WTC11 (cell line): ENCODE data around the gene CLASP1.

Experiments used
- CREM ChIP-seq: sonication (generic); formaldehyde crosslinking; IDR thresholded peaks from 2 replicates; pipeline ENCODE4 v1.8.1; 2022; ENCODE audit warnings: mild to moderate bottlenecking, missing genetic modification reagents, moderate library complexity
- FOXK1 ChIP-seq: sonication (generic); formaldehyde crosslinking; IDR thresholded peaks from 2 replicates; pipeline ENCODE4 v1.8.0; 2022; ENCODE audit warnings: mild to moderate bottlenecking, moderate library complexity, missing genetic modification reagents
- FOXP1 ChIP-seq: sonication (generic); formaldehyde crosslinking; IDR thresholded peaks from 2 replicates; pipeline ENCODE4 v1.8.0; 2022; ENCODE audit warnings: missing genetic modification reagents, mild to moderate bottlenecking, moderate library complexity, borderline replicate concordance
- GABPB1 ChIP-seq: sonication (generic); formaldehyde crosslinking; IDR thresholded peaks from 2 replicates; pipeline ENCODE4 v1.8.1; 2023; ENCODE audit warnings: mild to moderate bottlenecking, missing genetic modification reagents
- MAX ChIP-seq: sonication (generic); formaldehyde crosslinking; IDR thresholded peaks from 2 replicates; pipeline ENCODE4 v1.8.0; 2022; ENCODE audit warnings: mild to moderate bottlenecking, missing genetic modification reagents
- MXD4 ChIP-seq: fragments of 250-450 bp; sonication (Bioruptor Pico); IDR thresholded peaks from 2 replicates; pipeline ENCODE4 v1.8.0; 2021; ENCODE audit warnings: mild to moderate bottlenecking, moderate library complexity, borderline replicate concordance
- ZNF121 ChIP-seq: sonication (generic); formaldehyde crosslinking; IDR thresholded peaks from 2 replicates; pipeline ENCODE4 v1.8.0; 2023; ENCODE audit warnings: missing genetic modification reagents
- ZNF219 ChIP-seq: sonication (generic); formaldehyde crosslinking; IDR thresholded peaks from 2 replicates; pipeline ENCODE4 v1.8.0; 2023; ENCODE audit warnings: missing genetic modification reagents, mild to moderate bottlenecking, borderline replicate concordance
- TF ChIP-seq, protein P1 (sequence below): fragments of 200-600 bp; IDR thresholded peaks from 2 replicates; pipeline ENCODE4 v1.8.0; 2022; ENCODE audit warnings: antibody characterized with exemption
- TF ChIP-seq, protein P2 (sequence below): sonication (generic); formaldehyde crosslinking; IDR thresholded peaks from 2 replicates; pipeline ENCODE4 v1.8.1; 2023; ENCODE audit warnings: mild to moderate bottlenecking, missing genetic modification reagents, borderline replicate concordance

- TF ChIP-seq MXD4, result no peak
- TF ChIP-seq GABPB1 (CRISPR knock-in tag), result no peak
- TF ChIP-seq ZNF219 (CRISPR knock-in tag), result no peak
- no peak for TF ChIP-seq CREM (CRISPR knock-in tag)
- TF ChIP-seq MAX (CRISPR knock-in tag), result no peak
- TF ChIP-seq, protein P1, sequence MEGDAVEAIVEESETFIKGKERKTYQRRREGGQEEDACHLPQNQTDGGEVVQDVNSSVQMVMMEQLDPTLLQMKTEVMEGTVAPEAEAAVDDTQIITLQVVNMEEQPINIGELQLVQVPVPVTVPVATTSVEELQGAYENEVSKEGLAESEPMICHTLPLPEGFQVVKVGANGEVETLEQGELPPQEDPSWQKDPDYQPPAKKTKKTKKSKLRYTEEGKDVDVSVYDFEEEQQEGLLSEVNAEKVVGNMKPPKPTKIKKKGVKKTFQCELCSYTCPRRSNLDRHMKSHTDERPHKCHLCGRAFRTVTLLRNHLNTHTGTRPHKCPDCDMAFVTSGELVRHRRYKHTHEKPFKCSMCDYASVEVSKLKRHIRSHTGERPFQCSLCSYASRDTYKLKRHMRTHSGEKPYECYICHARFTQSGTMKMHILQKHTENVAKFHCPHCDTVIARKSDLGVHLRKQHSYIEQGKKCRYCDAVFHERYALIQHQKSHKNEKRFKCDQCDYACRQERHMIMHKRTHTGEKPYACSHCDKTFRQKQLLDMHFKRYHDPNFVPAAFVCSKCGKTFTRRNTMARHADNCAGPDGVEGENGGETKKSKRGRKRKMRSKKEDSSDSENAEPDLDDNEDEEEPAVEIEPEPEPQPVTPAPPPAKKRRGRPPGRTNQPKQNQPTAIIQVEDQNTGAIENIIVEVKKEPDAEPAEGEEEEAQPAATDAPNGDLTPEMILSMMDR, result no peak
- TF ChIP-seq, protein P2, sequence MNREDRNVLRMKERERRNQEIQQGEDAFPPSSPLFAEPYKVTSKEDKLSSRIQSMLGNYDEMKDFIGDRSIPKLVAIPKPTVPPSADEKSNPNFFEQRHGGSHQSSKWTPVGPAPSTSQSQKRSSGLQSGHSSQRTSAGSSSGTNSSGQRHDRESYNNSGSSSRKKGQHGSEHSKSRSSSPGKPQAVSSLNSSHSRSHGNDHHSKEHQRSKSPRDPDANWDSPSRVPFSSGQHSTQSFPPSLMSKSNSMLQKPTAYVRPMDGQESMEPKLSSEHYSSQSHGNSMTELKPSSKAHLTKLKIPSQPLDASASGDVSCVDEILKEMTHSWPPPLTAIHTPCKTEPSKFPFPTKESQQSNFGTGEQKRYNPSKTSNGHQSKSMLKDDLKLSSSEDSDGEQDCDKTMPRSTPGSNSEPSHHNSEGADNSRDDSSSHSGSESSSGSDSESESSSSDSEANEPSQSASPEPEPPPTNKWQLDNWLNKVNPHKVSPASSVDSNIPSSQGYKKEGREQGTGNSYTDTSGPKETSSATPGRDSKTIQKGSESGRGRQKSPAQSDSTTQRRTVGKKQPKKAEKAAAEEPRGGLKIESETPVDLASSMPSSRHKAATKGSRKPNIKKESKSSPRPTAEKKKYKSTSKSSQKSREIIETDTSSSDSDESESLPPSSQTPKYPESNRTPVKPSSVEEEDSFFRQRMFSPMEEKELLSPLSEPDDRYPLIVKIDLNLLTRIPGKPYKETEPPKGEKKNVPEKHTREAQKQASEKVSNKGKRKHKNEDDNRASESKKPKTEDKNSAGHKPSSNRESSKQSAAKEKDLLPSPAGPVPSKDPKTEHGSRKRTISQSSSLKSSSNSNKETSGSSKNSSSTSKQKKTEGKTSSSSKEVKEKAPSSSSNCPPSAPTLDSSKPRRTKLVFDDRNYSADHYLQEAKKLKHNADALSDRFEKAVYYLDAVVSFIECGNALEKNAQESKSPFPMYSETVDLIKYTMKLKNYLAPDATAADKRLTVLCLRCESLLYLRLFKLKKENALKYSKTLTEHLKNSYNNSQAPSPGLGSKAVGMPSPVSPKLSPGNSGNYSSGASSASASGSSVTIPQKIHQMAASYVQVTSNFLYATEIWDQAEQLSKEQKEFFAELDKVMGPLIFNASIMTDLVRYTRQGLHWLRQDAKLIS, result no peak
- TF ChIP-seq FOXK1 (CRISPR knock-in tag), result no peak
- no peak for TF ChIP-seq ZNF121
- no peak for TF ChIP-seq FOXP1 (CRISPR knock-in tag)
Observed at GRCh38 chr2:121307048-121307447, 342.2 kb downstream of the CLASP1 start.
